GM12891 (cell line): Measurements from ENCODE around the gene ARHGEF19.

Experiments used
- PAX5 ChIP-seq: IDR thresholded peaks from 2 replicates; pipeline ENCODE4 v1.6.1; 2011; ENCODE audit warnings: low read length, moderate library complexity, mild to moderate bottlenecking; ENCODE audit not compliant: insufficient read depth, severe bottlenecking
- POLR2A ChIP-seq: IDR thresholded peaks from 2 replicates; pipeline ENCODE4 v1.6.1; 2011; ENCODE audit warnings: low read depth, low read length, control low read depth
- POLR2AphosphoS5 ChIP-seq: IDR thresholded peaks from 2 replicates; pipeline ENCODE4 v1.6.1; 2011; ENCODE audit warnings: low read depth, low read length, control low read depth
- TAF1 ChIP-seq: IDR thresholded peaks from 2 replicates; pipeline ENCODE4 v1.6.1; 2011; ENCODE audit warnings: low read depth, low read length, control low read depth

GRCh38 chr1:16198444-16199156 is 13.9 kb downstream of the ARHGEF19 start:
- TF ChIP-seq POLR2A (no peak), POLR2AphosphoS5 (no peak), TAF1 (no peak), PAX5 (no peak)
